Tibial artery (tissue), 4 donors: ENCODE data around the gene PLEKHJ1.

Experiments used
- DNase-seq, 2 donors: peaks; one replicate each; pipeline ENCODE4 v3.0.0-alpha.2; 2019
- H3K27ac ChIP-seq, 2 donors: fragments of 200-600 bp; sonication (generic) in 1 of 2; 1 replicate in 1 of 2; 2 replicates in 1 of 2; pipeline ENCODE4 v1.5.1; 2018 to 2019; ENCODE audit warnings: mild to moderate bottlenecking in 1 of 2
- H3K27me3 ChIP-seq, 2 donors: fragments of 200-600 bp; sonication (generic) in 1 of 2; one replicate each; pipeline versions ENCODE4 v1.5.1 to v1.6.0; 2016 to 2019
- H3K36me3 ChIP-seq, 3 donors: fragments of 200-600 bp; sonication (generic) in 2 of 3; one replicate each; pipeline ENCODE4 v1.5.1; 2016 to 2019; ENCODE audit warnings: mild to moderate bottlenecking in 2 of 3
- H3K4me1 ChIP-seq, 4 donors: fragments of 200-600 bp; sonication (generic) in 2 of 4; 1 replicate in 3 of 4; 2 replicates in 1 of 4; pipeline ENCODE4 v1.5.1; 2016 to 2019
- H3K4me3 ChIP-seq, 2 donors: fragments of 200-600 bp; sonication (generic) in 1 of 2; 1 replicate in 1 of 2; 2 replicates in 1 of 2; pipeline ENCODE4 v1.5.1; 2018 to 2019; ENCODE audit warnings: mild to moderate bottlenecking in 2 of 2
- H3K9me3 ChIP-seq, 3 donors: fragments of 200-600 bp; sonication (generic) in 1 of 3; one replicate each; pipeline ENCODE4 v1.5.1; 2016 to 2019
- CTCF ChIP-seq, 2 experiments: fragments of 200-600 bp in 1 of 2; fragments of 450-650 bp in 1 of 2; IDR thresholded peaks; one replicate each; pipeline ENCODE4 v1.5.1; 2017 to 2019; ENCODE audit warnings: antibody characterized with exemption in 2 of 2, mild to moderate bottlenecking in 1 of 2, moderate library complexity in 1 of 2
- intact Hi-C: fragments of 100-400 bp; cut with DNase I; formaldehyde crosslinking; loops from one replicate; pipeline ENCODE4 v1.15.0; 2023; ENCODE audit warnings: low total_unique reads

PLEKHJ1 gene

GRCh38 chr19:2252055-2252796, 16.1 kb upstream of the PLEKHJ1 start:
- no peaks in the 10 kb centered on the region for H3K9me3 ChIP-seq
- peak overlapping the region in 1 of 2 donors; percentile 12 for H3K4me3 ChIP-seq
- no peak overlapping the region for H3K27ac ChIP-seq
- peaks cover 0 to 44% (median 38%) of the 10 kb centered on the region in 4 donors for H3K4me1 ChIP-seq
- intact Hi-C loops, result no loop called here
- DNase-seq, result no peak
- peaks cover 3 to 62% of the 10 kb centered on the region in 2 donors for H3K27me3 ChIP-seq
- H3K36me3 ChIP-seq, result peaks cover 10 to 19% (median 18%) of the 10 kb centered on the region in 3 donors
- TF ChIP-seq CTCF (IDR thresholded peaks at IDR 0.05), result no peak

GRCh38 chr19:2251106-2252054, 15.3 kb upstream of the PLEKHJ1 start:
- peak overlapping the region in 1 of 2 donors; percentile 12 for H3K4me3 ChIP-seq
- DNase-seq, result no peak
- no peak overlapping the region for H3K27ac ChIP-seq
- no peaks in the 10 kb centered on the region for H3K9me3 ChIP-seq
- peaks cover 19 to 28% (median 26%) of the 10 kb centered on the region in 3 donors for H3K36me3 ChIP-seq
- intact Hi-C loops, result loop anchor here (2.0 kb wide), 1 partner anchor 27 kb away; no protein-coding TSS in a partner anchor
- H3K27me3 ChIP-seq, result peaks cover 3 to 66% of the 10 kb centered on the region in 2 donors
- H3K4me1 ChIP-seq, result peaks cover 0 to 44% (median 38%) of the 10 kb centered on the region in 4 donors
- no peak for TF ChIP-seq CTCF (IDR thresholded peaks at IDR 0.05)

- peaks cover 25 to 34% (median 32%) of the 10 kb centered on the region in 3 donors for H3K36me3 ChIP-seq
- H3K4me1 ChIP-seq, result peaks cover 0 to 44% (median 38%) of the 10 kb centered on the region in 4 donors
Measured at GRCh38 chr19:2250766-2251105, 14.6 kb upstream of the PLEKHJ1 start.

GRCh38 chr19:2249880-2250765, 14.0 kb upstream of the PLEKHJ1 start:
- H3K4me3 ChIP-seq, result no peak overlapping the region
- H3K36me3 ChIP-seq, result peaks cover 31 to 40% (median 39%) of the 10 kb centered on the region in 3 donors
- DNase-seq, result no peak
- intact Hi-C loops, result loop anchor here (2.0 kb wide), 1 partner anchor 25 kb away; no protein-coding TSS in a partner anchor
- peaks cover 0 to 44% (median 38%) of the 10 kb centered on the region in 4 donors for H3K4me1 ChIP-seq
- no peaks in the 10 kb centered on the region for H3K9me3 ChIP-seq
- H3K27ac ChIP-seq, result no peak overlapping the region
- TF ChIP-seq CTCF (IDR thresholded peaks at IDR 0.05), result no peak
- peaks cover 3 to 79% of the 10 kb centered on the region in 2 donors for H3K27me3 ChIP-seq

More at GRCh38 chr19:2250766-2251105, 14.6 kb upstream of the PLEKHJ1 start:
- Histone ChIP-seq H3K4me3 (no peak overlapping the region), H3K27me3 (peaks cover 3 to 73% of the 10 kb centered on the region in 2 donors), H3K9me3 (no peaks in the 10 kb centered on the region), H3K27ac (no peak overlapping the region)
- no peak for DNase-seq
- intact Hi-C loops, result loop anchor here (2.0 kb wide), 1 partner anchor 26 kb away; no protein-coding TSS in a partner anchor
- no peak for TF ChIP-seq CTCF (IDR thresholded peaks at IDR 0.05)
